IMR-90 (cell line): Measurements from ENCODE around the gene ASIC2. TPM values are rescaled to one million over a fixed set of nuclear protein-coding genes. Genes with fewer than 3 reads are reported as not detected.

Source experiments
- ATAC-seq: fragments of 200-7000 bp; cut with Tn5 transposase; 2 replicates; pipeline ENCODE4 v1.9.1; 2020; ENCODE audit warnings: low read depth, mild to moderate bottlenecking, moderate library complexity
- BruUV-seq: library from RNA; stranded (reverse); fragments of 400-500 nt; replicated peaks from 2 replicates; lab custom pipeline; 2021; lab: Mats Ljungman, UMichigan
- CTCF ChIA-PET: fragments of 300-600 bp; formaldehyde crosslinking; extraction: SDS; loops from one replicate; lab custom pipeline; 2021; ENCODE audit warnings: antibody characterized with exemption; lab: Yijun Ruan, JAX
- POLR2A ChIA-PET: fragments of 300-600 bp; sonication (Branson Sonifier 250); formaldehyde crosslinking; loops from one replicate; lab custom pipeline; 2022; ENCODE audit warnings: antibody characterized with exemption; ENCODE audit not compliant: unreplicated experiment; lab: Charles Lee
- DNase-seq: peaks from one replicate; pipeline ENCODE4 v3.0.0; 2013
- H2AFZ ChIP-seq: replicated peaks from 2 replicates; pipeline ENCODE3; 2013; ENCODE audit warnings: low read length, mild to moderate bottlenecking; ENCODE audit not compliant: poor library complexity
- H2AK5ac ChIP-seq: 2 replicates; pipeline ENCODE4 v1.6.1; 2013; ENCODE audit warnings: low read depth, low read length, inconsistent platforms
- H2AK9ac ChIP-seq: replicated peaks from 2 replicates; pipeline ENCODE3; 2013; ENCODE audit warnings: mild to moderate bottlenecking, low read depth, low read length, moderate library complexity; ENCODE audit not compliant: poor library complexity
- H2BK120ac ChIP-seq: 2 replicates; pipeline ENCODE4 v1.6.1; 2013; ENCODE audit warnings: low read depth, low read length, inconsistent platforms
- H2BK15ac ChIP-seq: 3 replicates; pipeline ENCODE4 v1.6.1; 2013; ENCODE audit warnings: low read depth, low read length, inconsistent platforms
- H2BK20ac ChIP-seq: 2 replicates; pipeline ENCODE4 v1.6.1; 2013; ENCODE audit warnings: low read depth, mild to moderate bottlenecking, inconsistent platforms, low read length, moderate library complexity
- H2BK5ac ChIP-seq: 2 replicates; pipeline ENCODE4 v1.6.1; 2013; ENCODE audit warnings: mild to moderate bottlenecking, low read depth, low read length, inconsistent platforms; ENCODE audit not compliant: poor library complexity, severe bottlenecking
- H3K14ac ChIP-seq: replicated peaks from 2 replicates; pipeline ENCODE4 v1.6.1; 2013; ENCODE audit warnings: low read depth, low read length, inconsistent platforms
- H3K18ac ChIP-seq: 2 replicates; pipeline ENCODE4 v1.6.1; 2013; ENCODE audit warnings: low read depth, low read length, control low read depth
- H3K23ac ChIP-seq: 2 replicates; pipeline ENCODE4 v1.6.1; 2013; ENCODE audit warnings: low read depth, low read length, inconsistent platforms
- H3K27ac ChIP-seq: 2 replicates; pipeline ENCODE4 v1.5.1; 2013; ENCODE audit warnings: mild to moderate bottlenecking, control low read depth, low read length; ENCODE audit not compliant: insufficient read depth
- H3K27me3 ChIP-seq: 2 replicates; pipeline ENCODE4 v1.6.1; 2013; ENCODE audit warnings: low read length; ENCODE audit not compliant: control insufficient read depth, insufficient read depth
- H3K36me3 ChIP-seq: 2 replicates; pipeline ENCODE4 v1.6.1; 2013; ENCODE audit warnings: low read length, mixed read lengths; ENCODE audit not compliant: control insufficient read depth, insufficient read depth
- H3K4ac ChIP-seq: 2 replicates; pipeline ENCODE4 v1.6.1; 2013; ENCODE audit warnings: low read depth, low read length, inconsistent platforms
- H3K4me1 ChIP-seq: 2 replicates; pipeline ENCODE4 v1.6.1; 2013; ENCODE audit warnings: low read length, mixed read lengths; ENCODE audit not compliant: control insufficient read depth, insufficient read depth
- H3K4me2 ChIP-seq: 2 replicates; pipeline ENCODE4 v1.6.1; 2013; ENCODE audit warnings: low read depth, mild to moderate bottlenecking, control low read depth, low read length, moderate library complexity
- H3K4me3 ChIP-seq: 2 replicates; pipeline ENCODE4 v1.5.1; 2013; ENCODE audit warnings: low read depth, mild to moderate bottlenecking, control low read depth, low read length, moderate library complexity; ENCODE audit not compliant: insufficient read depth
- H3K56ac ChIP-seq: 2 replicates; pipeline ENCODE4 v1.6.1; 2013; ENCODE audit warnings: low read length, inconsistent platforms; ENCODE audit not compliant: insufficient read depth; ENCODE audit errors: extremely low read depth
- H3K79me1 ChIP-seq, 2 experiments: 2 replicates each; pipeline ENCODE4 v1.6.1; 2013; ENCODE audit warnings: low read length in 2 of 2, inconsistent platforms in 1 of 2, low read depth in 1 of 2
- H3K9ac ChIP-seq: 2 replicates; pipeline ENCODE4 v1.6.1; 2013; ENCODE audit warnings: low read depth, low read length, control low read depth
- H3K9me1 ChIP-seq: 2 replicates; pipeline ENCODE4 v1.6.1; 2013; ENCODE audit warnings: low read length, inconsistent platforms; ENCODE audit not compliant: insufficient read depth
- H3K9me3 ChIP-seq: 2 replicates; pipeline ENCODE4 v1.6.1; 2013; ENCODE audit warnings: low read length; ENCODE audit not compliant: control insufficient read depth, insufficient read depth
- H4K20me1 ChIP-seq: 2 replicates; pipeline ENCODE4 v1.6.1; 2013; ENCODE audit warnings: low read length, inconsistent platforms; ENCODE audit not compliant: insufficient read depth
- H4K5ac ChIP-seq: 2 replicates; pipeline ENCODE4 v1.6.1; 2013; ENCODE audit warnings: mild to moderate bottlenecking, low read depth, low read length, control low read depth
- H4K8ac ChIP-seq, 2 experiments: 2 replicates each; pipeline ENCODE4 v1.6.1; 2013; ENCODE audit warnings: low read depth in 2 of 2, low read length in 2 of 2, control low read depth in 1 of 2, inconsistent platforms in 1 of 2
- H4K91ac ChIP-seq: 2 replicates; pipeline ENCODE4 v1.6.1; 2013; ENCODE audit warnings: low read depth, low read length, inconsistent platforms; ENCODE audit not compliant: insufficient read depth
- RCOR1 ChIP-seq: IDR thresholded peaks from 2 replicates; pipeline ENCODE4 v1.6.1; 2012; ENCODE audit warnings: mild to moderate bottlenecking, low read length, improper control_type of control experiment; ENCODE audit not compliant: insufficient replicate concordance
- WGBS, 2 experiments: methylation state at CpG; one replicate each; pipeline versions ENCODE4 v1.1.5 to v1.1.7; 2013; ENCODE audit warnings: missing lambda C conversion rate in 2 of 2; ENCODE audit not compliant: insufficient read length in 1 of 2; ENCODE audit errors: extremely low coverage in 2 of 2; 5-methylcytosine and 5-hydroxymethylcytosine counted together
- dilution Hi-C: fragments of 300-500 bp; cut with HindIII; formaldehyde crosslinking; loops from one replicate; pipeline ENCODE4 v1.14.3; 2018; ENCODE audit warnings: low sequenced_read_pairs; ENCODE audit not compliant: unreplicated experiment
- in situ Hi-C: fragments of 300-500 bp; cut with MboI; formaldehyde crosslinking; loops from 3 replicates; pipeline ENCODE4 v1.14.3; 2019; ENCODE audit warnings: low sequenced_read_pairs, inconsistent platforms, mixed read lengths
- intact Hi-C: fragments of 100-400 bp; cut with micrococcal nuclease; formaldehyde crosslinking; loops from 2 replicates; pipeline ENCODE4 v1.10.0; 2022
- polyA plus RNA-seq, 3 experiments: library from polyadenylated mRNA; depleted of rRNA; stranded (reverse); fragments of >200 nt; gene quantifications; 2 replicates each; pipeline ENCODE4 v1.2.3, GENCODE V29; 2012; ENCODE audit warnings: low replicate concordance in 1 of 3
- total RNA-seq: library from RNA; depleted of rRNA; stranded (reverse); fragments of >200 nt; gene quantifications from 2 replicates; pipeline ENCODE4 v1.2.3, GENCODE V29; 2012
- TF ChIP-seq, protein P1 (sequence below): conservative IDR thresholded peaks from 2 replicates; pipeline ENCODE4 v1.5.1; 2012; ENCODE audit warnings: mild to moderate bottlenecking, low read depth, low read length, improper control_type of control experiment

Gene ASIC2
- total and polyA plus RNA-seq, 2 of the 4 experiments (the other 2 are of a cell fraction) = under 0.01 to 0.15 TPM

DNA sequence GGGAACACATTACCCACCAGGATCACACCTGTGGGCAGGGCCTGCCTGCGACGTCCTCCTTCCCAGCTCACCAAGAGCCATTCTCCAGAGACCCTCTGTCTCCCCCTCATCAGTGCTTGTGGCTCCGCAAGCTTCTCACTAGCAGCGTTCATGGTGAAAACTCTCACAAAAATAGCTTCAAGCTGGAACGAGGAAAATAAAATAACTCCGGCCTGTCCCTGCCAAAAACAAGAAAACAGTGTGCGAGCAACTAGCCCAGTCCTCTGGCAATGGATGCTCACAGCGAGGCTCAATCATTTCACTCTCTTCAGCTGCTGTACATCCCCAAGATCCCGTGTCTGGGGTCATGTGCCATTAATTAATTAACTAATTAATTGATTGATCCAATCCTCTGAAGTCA lies 283.5 kb downstream of the ASIC2 start:
- no peak overlapping the region for H3K4ac ChIP-seq
- H3K9ac ChIP-seq = no peak overlapping the region
- dilution Hi-C loops = no loop called here

More for the DNA sequence above, 283.5 kb downstream of the ASIC2 start:
- no peak overlapping the region for H3K18ac ChIP-seq
- no peak overlapping the region for H2AK5ac ChIP-seq
- H2BK5ac ChIP-seq = no peak overlapping the region
- no peak overlapping the region for H3K56ac ChIP-seq
- intact Hi-C loops = no loop called here
- no peak overlapping the region for H2AFZ ChIP-seq
- H3K36me3 ChIP-seq = no peaks in the 10 kb centered on the region
- no TSS peak for BruUV-seq
- no peak for DNase-seq
- H4K5ac ChIP-seq = no peak overlapping the region
- H3K14ac ChIP-seq = no peak overlapping the region
- H4K20me1 ChIP-seq = no peaks in the 10 kb centered on the region
- no peak for TF ChIP-seq RCOR1
- TF ChIP-seq, protein P1, sequence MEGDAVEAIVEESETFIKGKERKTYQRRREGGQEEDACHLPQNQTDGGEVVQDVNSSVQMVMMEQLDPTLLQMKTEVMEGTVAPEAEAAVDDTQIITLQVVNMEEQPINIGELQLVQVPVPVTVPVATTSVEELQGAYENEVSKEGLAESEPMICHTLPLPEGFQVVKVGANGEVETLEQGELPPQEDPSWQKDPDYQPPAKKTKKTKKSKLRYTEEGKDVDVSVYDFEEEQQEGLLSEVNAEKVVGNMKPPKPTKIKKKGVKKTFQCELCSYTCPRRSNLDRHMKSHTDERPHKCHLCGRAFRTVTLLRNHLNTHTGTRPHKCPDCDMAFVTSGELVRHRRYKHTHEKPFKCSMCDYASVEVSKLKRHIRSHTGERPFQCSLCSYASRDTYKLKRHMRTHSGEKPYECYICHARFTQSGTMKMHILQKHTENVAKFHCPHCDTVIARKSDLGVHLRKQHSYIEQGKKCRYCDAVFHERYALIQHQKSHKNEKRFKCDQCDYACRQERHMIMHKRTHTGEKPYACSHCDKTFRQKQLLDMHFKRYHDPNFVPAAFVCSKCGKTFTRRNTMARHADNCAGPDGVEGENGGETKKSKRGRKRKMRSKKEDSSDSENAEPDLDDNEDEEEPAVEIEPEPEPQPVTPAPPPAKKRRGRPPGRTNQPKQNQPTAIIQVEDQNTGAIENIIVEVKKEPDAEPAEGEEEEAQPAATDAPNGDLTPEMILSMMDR = no peak
- no peak overlapping the region for H4K8ac ChIP-seq
- peaks cover 15% of the 10 kb centered on the region for H3K9me1 ChIP-seq
- no peak overlapping the region for H2BK20ac ChIP-seq
- H2AK9ac ChIP-seq = no peak overlapping the region
- H3K27ac ChIP-seq = no peak overlapping the region
- H4K91ac ChIP-seq = no peak overlapping the region
- no peaks in the 10 kb centered on the region for H3K79me1 ChIP-seq
- H3K4me2 ChIP-seq = no peak overlapping the region
- ChIA-PET CTCF (interaction anchor here (0.8 to 1.4 kb wide), 2 partner anchors 12 to 40 kb away, joined by 3 to 5 read pairs; no protein-coding TSS in a partner anchor), POLR2A (no interaction called here)
- no peak overlapping the region for H2BK120ac ChIP-seq
- no peak overlapping the region for H2BK15ac ChIP-seq
- H3K4me3 ChIP-seq = no peak overlapping the region
- H3K27me3 ChIP-seq = no peaks in the 10 kb centered on the region; the same call in 1 of the 2 replicates
- in situ Hi-C loops = no loop called here
- no peaks in the 10 kb centered on the region for H3K9me3 ChIP-seq
- H3K23ac ChIP-seq = no peak overlapping the region
- H3K4me1 ChIP-seq = peaks cover 25% of the 10 kb centered on the region
- 86% methylated on average over 4 of the region's 9 CpGs; no CpG with 5 or more reads in 1 of the 2 experiments for WGBS, 2 experiments
- ATAC-seq = no peak
